Hematopoietic multipotent progenitor cell treated with erythropoietin and hydrocortisone succinate and interleukin-3 and kit ligand, for 17 days (in vitro differentiated cells): ENCODE results near the gene MTA1.

ENCODE experiments used
- DNase-seq: peaks from one replicate; pipeline ENCODE4 v3.0.0-alpha.2; 2015; ENCODE audit warnings: low spot score

MTA1 gene

GRCh38 chr14:105419195-105420091 is at the start of gene MTA1:
MTA1 (plus strand) TSS chr14:105419827; CDS start chr14:105420036, 209 bp downstream.
- DNase-seq: no peak

DNA sequence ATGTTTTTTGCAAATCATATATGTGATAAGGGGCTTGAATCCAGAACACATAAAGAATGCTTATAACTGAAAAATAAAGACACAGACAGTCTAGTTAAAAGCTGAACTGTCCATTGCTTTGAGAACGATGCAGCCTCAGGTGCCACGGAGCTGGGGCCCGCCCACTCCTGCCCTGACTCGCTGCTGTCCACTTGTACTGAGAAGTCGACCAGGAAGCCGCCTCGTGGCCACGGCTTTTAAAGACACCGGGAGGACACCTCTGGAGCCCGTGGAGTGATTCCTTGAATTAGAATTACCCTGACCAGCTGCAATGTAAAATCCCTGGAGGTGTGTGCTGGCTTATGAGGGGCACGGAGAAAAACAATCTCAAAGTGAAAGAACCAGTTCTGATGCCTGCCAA is 45.2 kb upstream of the MTA1 start:
- no peak for DNase-seq

- no peak for DNase-seq
These were observed 44.0 kb upstream of the MTA1 start for GRCh38 chr14:105375635-105376057.

DNA sequence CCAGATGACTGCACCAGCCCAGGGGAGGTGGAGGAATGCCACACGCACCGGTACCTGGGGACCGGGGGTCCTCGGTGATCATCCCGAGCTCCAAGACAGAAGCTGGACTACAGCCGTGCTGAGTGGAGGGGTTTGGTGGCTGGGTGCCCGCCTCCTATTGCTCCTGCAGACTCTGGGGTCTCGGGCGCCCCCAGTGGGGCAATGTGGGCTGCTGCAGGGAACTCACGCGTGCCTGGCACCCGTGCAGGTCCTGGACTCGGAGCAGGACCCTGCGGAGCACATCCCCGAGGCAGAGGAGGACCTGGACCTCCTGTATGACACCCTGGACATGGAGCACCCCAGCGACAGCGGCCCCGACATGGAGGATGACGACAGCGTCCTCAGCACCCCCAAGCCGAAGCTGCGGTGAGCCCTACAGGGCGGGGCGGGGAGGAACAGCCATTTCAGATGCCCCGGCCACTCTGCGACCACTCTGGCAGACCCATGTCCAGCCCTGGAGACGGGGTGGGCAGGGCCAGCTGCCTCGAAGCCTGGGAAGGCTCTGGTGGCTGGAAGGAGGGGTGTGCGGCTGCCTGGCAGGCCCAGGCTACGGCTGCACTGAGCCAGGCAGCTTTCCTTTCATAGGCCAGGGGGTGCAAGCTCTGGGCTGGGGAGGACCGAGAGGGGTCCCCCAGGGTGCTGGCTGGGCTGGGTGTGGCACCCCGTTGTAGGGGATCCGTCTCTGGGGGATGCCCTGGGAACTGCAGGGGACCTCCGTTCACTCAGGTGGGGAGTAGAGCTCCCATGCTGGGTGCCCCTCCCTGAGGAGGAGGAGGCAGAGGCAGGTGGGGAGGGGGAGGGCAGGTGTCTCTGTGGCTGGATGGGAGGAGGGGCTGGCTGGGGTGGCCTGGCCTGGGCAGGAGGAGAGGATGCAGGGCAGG is 42.8 kb upstream of the MTA1 start:
- DNase-seq: no peak

GRCh38 chr14:105377555-105378182 is 42.0 kb upstream of the MTA1 start:
- DNase-seq: no peak

DNA sequence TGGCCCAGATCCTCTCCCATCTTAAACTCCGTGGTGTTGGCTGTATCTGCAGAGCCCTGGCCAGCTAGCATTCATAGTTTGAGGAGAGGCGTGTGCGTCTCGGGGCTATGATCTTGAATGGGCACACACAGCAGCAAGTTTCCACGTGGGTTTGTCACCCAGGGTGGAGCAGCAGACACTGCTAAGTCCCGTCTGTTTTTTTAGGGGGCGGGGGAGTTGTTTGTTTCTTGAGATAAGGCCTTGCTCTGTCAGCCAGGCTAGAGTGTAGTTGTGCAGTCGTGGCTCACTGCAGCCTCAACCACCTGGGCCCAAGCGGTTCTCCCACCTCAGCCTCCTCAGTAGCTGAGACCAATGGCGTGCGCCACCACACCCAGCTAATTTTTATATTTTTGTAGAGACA is 41.4 kb upstream of the MTA1 start:
- no peak for DNase-seq

- DNase-seq: no peak
These were observed 40.5 kb upstream of the MTA1 start for GRCh38 chr14:105378873-105379685.

DNA sequence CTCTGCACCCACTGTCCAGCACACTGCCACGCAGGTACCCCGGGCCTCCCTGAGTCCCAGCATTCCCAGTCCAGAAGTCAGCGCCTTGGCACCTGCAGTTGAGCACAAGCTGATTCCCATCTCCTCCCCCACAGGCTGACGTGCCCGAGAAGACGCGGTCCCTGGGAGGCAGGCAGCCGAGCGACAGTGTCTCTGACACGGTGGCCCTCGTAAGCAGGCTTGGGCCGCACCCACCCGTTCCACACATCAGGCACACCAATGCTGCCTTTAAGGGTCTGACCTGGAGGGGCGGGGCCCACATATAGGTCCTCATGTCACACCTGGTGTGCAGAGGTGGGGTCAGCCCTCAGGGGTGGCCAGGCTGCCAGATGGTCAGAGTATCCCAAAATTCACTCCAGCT is 39.7 kb upstream of the MTA1 start:
- no peak for DNase-seq

DNA sequence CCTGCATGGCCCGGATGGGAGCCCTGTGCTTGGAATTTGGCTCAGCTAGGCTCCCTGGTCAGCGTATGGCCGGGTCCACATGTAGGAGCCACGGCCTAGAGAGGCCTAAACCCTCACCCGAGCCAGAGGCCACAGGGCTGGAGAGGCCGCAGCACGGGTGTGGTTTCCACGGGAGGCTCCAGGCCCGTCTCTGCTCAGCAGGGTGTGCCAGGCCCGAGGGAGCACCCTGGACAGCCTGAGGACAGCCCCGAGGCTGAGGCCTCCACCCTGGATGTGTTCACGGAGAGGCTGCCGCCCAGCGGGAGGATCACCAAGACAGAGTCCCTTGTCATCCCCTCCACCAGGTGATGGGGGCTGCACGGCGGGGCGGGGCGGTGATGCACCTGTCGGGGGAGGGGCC is 38.9 kb upstream of the MTA1 start:
- no peak for DNase-seq

DNA sequence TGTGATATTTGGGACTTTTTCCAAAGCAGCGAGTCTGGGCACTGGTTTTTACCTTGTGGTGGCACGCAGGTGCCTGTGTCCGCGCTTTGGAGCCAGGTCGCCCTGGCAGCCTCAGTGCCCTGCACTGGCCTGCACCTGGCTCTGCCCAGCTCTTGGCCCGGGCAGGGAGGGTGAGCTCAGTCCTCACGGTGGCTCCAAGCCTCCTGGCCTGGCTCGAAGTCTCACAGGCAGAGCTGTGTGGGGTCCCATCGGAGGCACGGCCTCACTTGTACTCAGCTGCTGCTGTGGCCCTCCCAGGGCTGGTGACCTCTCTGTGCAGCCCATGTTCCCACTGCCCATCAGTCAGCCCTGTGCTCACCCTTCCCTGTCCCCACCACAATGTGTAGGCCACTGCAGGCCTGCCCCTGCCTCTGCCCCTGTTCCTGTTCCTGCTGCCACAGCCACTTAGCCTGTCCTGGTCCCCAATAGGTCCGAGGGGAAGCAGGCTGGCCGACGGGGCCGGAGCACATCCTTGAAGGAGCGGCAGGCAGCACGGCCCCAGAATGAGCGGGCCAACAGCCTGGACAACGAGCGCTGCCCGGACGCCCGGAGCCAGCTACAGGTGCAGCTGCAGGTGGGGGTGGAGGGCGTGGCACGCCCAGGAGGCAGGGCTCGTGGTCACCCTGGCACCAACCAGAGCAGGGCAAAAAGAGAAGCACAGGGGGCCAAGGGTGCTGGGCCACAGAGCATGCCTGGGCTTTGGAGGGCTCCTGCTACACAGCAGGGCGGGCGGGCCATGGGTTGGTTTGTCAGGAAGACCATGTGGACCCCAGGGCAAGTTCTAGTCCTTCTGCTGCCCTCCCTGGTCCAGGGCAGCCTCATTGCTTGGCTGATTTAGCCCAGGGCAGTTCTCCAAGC is 37.9 kb upstream of the MTA1 start:
- DNase-seq: no peak

GRCh38 chr14:105382343-105383082 is 37.1 kb upstream of the MTA1 start:
- no peak for DNase-seq

DNA sequence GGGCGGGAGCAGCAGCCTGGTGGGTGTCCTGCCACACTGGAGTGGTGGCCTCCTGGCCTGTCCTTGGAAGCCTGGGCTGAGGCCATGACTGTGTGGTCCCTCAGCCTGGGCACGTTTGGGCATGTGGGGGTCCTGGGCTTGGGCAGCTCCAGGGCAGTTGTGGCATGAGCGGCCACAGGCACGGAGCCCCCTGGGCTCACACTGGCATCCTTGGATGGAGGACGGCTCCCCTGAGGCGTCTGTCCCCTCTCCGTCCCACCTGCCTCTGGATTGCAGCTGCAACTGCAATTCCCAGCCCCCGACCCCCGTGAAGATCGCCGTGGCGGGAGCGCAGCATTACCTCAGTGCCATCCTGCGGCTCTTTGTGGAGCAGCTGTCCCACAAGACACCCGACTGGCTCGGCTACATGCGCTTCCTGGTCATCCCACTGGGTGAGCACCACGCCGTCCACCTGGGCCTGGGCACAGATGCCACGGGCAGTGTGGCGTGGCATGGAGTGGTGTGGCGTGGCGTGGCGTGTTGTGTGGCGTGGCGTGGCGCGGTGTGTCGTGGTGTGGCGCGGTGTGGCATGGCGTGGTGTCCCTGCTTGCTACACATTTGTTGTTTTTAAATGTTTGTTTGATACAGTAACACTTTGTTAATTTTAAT is 36.4 kb upstream of the MTA1 start:
- no peak for DNase-seq

- DNase-seq: no peak
These were observed 35.5 kb upstream of the MTA1 start for GRCh38 chr14:105384041-105384557.

DNA sequence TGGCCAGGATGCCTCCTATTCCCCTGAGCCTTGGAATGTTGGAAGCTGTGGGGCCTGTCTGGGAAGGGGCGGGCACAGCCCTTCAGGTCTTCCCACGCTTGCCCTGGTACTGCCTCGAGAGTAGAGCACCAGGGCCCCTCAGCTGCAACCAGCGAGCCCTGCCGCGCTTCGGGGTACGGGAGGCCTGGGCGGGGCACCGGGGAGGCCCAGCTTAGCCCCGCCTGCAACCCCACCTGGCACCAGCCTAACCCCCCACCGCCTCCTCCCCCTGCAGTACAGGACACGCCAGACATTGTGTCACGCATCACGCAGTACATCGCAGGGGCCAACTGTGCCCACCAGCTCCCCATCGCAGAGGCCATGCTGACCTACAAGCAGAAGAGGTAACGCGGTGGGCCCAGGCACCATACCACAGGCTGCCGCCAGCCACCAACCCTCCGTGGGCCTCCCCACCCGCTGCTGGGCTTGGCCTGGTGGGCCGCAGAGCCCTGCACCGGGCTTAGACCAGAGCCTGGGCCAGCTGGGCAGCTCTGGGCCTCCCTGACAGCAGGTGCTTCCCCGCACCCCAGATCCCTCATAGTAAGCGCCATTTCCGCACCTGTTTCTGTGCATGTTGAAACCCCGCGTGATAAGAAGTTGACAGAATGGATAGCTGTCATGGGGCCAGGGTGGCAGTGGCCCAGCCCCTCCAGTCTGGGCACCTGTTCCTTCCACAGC is 34.9 kb upstream of the MTA1 start:
- DNase-seq: no peak

GRCh38 chr14:105385322-105385637 is 34.3 kb upstream of the MTA1 start:
- no peak for DNase-seq

- no peak for DNase-seq
These were observed 33.8 kb upstream of the MTA1 start for GRCh38 chr14:105385698-105386365.

GRCh38 chr14:105386581-105387529 is 32.8 kb upstream of the MTA1 start:
- no peak for DNase-seq
